ENCODE results near the gene GATD1. TPM values are rescaled to one million over a fixed set of nuclear protein-coding genes. Genes with fewer than 3 reads are reported as not detected.
A peak's percentile ranks its signal among the peaks of the same experiment; 100 is the strongest.

Gene GATD1
- total and polyA plus RNA-seq, 10 of the 15 experiments (the other 5 are each of a cell fraction or from before 2014, with no cell fraction given) = 1.2 to 92.6 (median 22.3) TPM

GRCh38 chr11:776561-777287, 563 bp downstream of the GATD1 start (continued):
- TF ChIP-seq LARP7 (IDR thresholded peaks at IDR 0.05) = 0 out of 2 replicates have a peak, but pooled peaks have one; percentile 46
- TF ChIP-seq MTA2 (IDR thresholded peaks at IDR 0.05; ENCODE audit: low read depth) = no peak
- TF ChIP-seq SPI1 (IDR thresholded peaks at IDR 0.05; ENCODE audit: borderline replicate concordance, insufficient read depth, low read depth, low read length) = peak; percentile 63; the same call in 1 of the 2 replicates
- TF ChIP-seq KAT2A (conservative IDR thresholded peaks at IDR 0.05; ENCODE audit: control insufficient read depth, low read depth, low read length) = no peak
- TF ChIP-seq E4F1 (IDR thresholded peaks at IDR 0.05; ENCODE audit: borderline replicate concordance, partially characterized antibody) = no peak
- no peak for TF ChIP-seq USF1 (IDR thresholded peaks at IDR 0.05; ENCODE audit: borderline replicate concordance, extremely low read length, insufficient read depth, low read depth, low read length)
- TF ChIP-seq MYB (IDR thresholded peaks at IDR 0.05; ENCODE audit: borderline replicate concordance, low read depth, low read length) = no peak
- TF ChIP-seq RCOR1 (conservative IDR thresholded peaks at IDR 0.05; ENCODE audit: low read depth, low read length) = no peak
- TF ChIP-seq GATAD2B (conservative IDR thresholded peaks at IDR 0.05; ENCODE audit: low read depth) = 0 out of 2 replicates have a peak, but pooled peaks have one; percentile 31
- peak; percentile 71 for TF ChIP-seq POLR2A (IDR thresholded peaks at IDR 0.05; ENCODE audit: low read depth, low read length)
- no peak for TF ChIP-seq PKNOX1 (IDR thresholded peaks at IDR 0.05)
- TF ChIP-seq ESRRA (IDR thresholded peaks at IDR 0.05; ENCODE audit: low read length) = 0 out of 2 replicates have a peak, but pooled peaks have one; percentile 41

All from GM12878 (cell line).